ENCODE results near the gene HNMT. TPM values are rescaled to one million over a fixed set of nuclear protein-coding genes. Genes with fewer than 3 reads are reported as not detected.

The HNMT gene
- total RNA-seq, 4 donors from 2014 or later = 7.6 to 21.5 (median 8.8) TPM

DNA sequence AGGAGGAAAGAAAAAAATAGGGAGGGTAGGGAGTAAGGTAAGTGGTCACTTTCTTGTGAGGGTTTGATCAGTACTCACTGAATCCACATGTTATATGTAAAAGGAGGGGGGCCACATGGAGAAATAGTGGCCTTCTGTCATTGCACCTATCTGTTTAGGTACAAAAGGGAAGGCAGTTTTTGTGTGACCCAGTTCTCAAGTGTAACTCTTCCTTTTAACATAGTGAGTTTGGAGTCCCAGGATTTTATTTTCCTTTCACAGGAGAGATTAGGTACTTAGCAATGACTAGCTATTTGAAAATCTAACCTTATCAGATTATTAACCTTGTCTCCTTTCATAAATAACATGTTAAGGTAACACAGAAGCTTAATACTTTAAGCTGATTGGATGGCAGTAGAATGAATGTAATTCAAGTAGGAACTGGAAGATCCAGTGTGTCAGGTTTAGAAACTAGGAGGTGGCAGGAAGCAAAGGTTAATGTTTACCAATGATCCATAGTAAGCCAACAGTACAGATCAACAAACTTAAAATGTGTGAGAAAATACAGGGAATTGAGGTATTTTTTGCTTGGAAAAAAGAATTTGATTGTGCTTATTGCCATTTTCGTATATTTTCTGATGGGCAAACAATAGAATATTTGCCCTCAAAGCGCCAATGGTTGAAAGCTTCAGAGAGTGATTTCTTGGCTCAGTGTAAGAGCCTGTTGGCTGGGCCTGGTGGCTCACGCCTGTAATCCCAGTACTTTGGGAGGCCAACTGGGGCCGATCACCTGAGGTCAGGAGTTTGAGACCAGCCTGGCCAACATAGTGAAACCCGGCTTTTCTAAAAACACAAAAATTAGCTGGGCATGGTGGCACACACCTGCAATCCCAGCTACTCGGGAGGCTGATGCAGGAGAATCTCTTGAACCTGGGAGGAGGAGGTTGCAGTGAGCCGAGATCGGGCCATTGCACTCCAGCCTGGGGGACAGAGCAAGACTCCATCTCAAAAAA, 11.3 kb downstream of the HNMT start:
- ATAC-seq (no peak), DNase-seq (no peak)
- no peak for TF ChIP-seq POLR2A (IDR thresholded peaks at IDR 0.05)
- TF ChIP-seq, protein P1, sequence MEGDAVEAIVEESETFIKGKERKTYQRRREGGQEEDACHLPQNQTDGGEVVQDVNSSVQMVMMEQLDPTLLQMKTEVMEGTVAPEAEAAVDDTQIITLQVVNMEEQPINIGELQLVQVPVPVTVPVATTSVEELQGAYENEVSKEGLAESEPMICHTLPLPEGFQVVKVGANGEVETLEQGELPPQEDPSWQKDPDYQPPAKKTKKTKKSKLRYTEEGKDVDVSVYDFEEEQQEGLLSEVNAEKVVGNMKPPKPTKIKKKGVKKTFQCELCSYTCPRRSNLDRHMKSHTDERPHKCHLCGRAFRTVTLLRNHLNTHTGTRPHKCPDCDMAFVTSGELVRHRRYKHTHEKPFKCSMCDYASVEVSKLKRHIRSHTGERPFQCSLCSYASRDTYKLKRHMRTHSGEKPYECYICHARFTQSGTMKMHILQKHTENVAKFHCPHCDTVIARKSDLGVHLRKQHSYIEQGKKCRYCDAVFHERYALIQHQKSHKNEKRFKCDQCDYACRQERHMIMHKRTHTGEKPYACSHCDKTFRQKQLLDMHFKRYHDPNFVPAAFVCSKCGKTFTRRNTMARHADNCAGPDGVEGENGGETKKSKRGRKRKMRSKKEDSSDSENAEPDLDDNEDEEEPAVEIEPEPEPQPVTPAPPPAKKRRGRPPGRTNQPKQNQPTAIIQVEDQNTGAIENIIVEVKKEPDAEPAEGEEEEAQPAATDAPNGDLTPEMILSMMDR (IDR thresholded peaks at IDR 0.05 in 4 of 5, conservative IDR thresholded peaks at IDR 0.05 in 1 of 5) = no peak
- in situ Hi-C loops (cut with MboI; ENCODE audit: low sequenced_read_pairs in 4 of 4) (no loop called here), intact Hi-C loops (cut with DNase I; ENCODE audit: low total_unique reads) (no loop called here)
- Histone ChIP-seq H3K4me3 (no peak overlapping the region), H3K27ac (no peak overlapping the region), H3K9me3 (no peaks in the 10 kb centered on the region), H3K27me3 (no peaks in the 10 kb centered on the region), H3K4me1 (no peaks in the 10 kb centered on the region), H3K36me3 (no peaks in the 10 kb centered on the region)

DNA sequence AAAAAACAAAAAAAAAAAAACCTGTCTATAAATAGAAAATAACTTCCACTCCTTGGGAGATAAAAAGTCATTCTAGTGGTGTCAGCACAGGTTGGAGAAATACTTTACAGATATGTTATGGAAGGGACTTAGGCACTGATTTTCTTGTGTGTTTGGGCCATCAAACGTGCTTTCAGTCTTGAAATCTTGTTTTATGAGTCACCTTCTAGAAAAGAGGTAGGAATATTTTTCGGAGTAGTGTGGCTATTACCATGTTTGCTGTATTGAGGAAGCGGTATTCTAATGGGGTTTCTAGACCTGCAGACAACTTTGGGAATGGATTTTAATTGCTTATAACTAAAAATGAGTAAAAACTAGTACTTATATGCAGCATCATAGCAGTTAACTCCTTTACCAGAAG, 12.0 kb downstream of the HNMT start:
- DNase-seq = no peak
- in situ Hi-C loops (cut with MboI; ENCODE audit: low sequenced_read_pairs in 4 of 4) (no loop called here), intact Hi-C loops (cut with DNase I; ENCODE audit: low total_unique reads) (no loop called here)

DNA sequence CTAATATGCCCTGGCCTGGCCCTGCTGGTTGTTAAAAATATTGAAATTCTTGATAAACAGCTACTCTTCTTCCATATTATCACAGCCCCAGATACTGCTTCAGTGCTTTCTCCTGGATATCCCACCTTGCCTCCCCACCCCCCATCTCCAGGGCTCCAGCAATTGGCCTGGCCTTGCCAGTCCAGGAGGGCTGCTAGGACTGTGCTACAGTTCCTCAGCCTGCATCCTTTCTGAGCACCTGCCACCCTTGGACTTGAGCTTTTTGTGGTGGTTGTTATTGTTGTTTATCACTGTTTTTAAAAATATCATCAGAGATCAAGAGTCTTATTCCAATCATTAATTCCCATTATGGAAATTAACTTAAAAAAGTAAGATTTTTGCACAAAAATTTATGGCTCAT, 13.5 kb downstream of the HNMT start:
- DNase-seq (no peak), ATAC-seq (no peak)
- H3K27me3 ChIP-seq = no peaks in the 10 kb centered on the region
- H3K36me3 ChIP-seq = no peaks in the 10 kb centered on the region
- intact Hi-C loops (cut with DNase I; ENCODE audit: low total_unique reads) (no loop called here), in situ Hi-C loops (cut with MboI; ENCODE audit: low sequenced_read_pairs in 4 of 4) (no loop called here)
- H3K4me1 ChIP-seq = no peaks in the 10 kb centered on the region
- no peak overlapping the region for H3K4me3 ChIP-seq
- no peak overlapping the region for H3K27ac ChIP-seq
- no peaks in the 10 kb centered on the region for H3K9me3 ChIP-seq
- TF ChIP-seq, protein P1 (IDR thresholded peaks at IDR 0.05 in 4 of 5, conservative IDR thresholded peaks at IDR 0.05 in 1 of 5) = no peak
- TF ChIP-seq POLR2A (IDR thresholded peaks at IDR 0.05) = no peak

More for the DNA sequence above, 12.0 kb downstream of the HNMT start:
- ATAC-seq = no peak
- Histone ChIP-seq H3K4me1 (no peaks in the 10 kb centered on the region), H3K27me3 (no peaks in the 10 kb centered on the region), H3K4me3 (no peak overlapping the region), H3K27ac (no peak overlapping the region), H3K9me3 (no peaks in the 10 kb centered on the region), H3K36me3 (no peaks in the 10 kb centered on the region)
- TF ChIP-seq, protein P1 (IDR thresholded peaks at IDR 0.05 in 4 of 5, conservative IDR thresholded peaks at IDR 0.05 in 1 of 5) = no peak
- TF ChIP-seq POLR2A (IDR thresholded peaks at IDR 0.05) = no peak

DNA sequence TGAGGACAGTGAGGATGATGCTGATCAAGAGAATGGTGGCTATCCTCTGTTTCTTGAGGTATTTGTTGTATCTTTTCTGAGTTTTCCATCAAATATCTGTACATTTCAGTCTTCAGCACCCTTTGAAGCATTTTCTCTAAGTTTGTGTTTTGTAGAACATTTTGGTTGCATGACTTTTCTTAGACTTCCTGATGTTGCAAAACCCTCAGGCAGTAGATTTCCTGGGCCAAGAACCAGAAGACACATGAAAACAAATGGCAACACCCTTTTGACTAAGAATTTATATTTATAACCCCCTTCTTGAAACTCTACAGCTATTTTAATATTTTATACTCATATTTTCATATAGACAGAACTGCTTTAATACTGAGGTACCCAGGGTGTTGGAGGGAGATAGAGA, 16.2 kb downstream of the HNMT start:
- intact Hi-C loops (cut with DNase I; ENCODE audit: low total_unique reads) (no loop called here), in situ Hi-C loops (cut with MboI; ENCODE audit: low sequenced_read_pairs in 4 of 4) (no loop called here)
- Histone ChIP-seq H3K27me3 (no peaks in the 10 kb centered on the region), H3K27ac (no peak overlapping the region), H3K36me3 (no peaks in the 10 kb centered on the region), H3K4me3 (no peak overlapping the region), H3K9me3 (no peaks in the 10 kb centered on the region), H3K4me1 (no peaks in the 10 kb centered on the region)
- DNase-seq = no peak
- TF ChIP-seq POLR2A (IDR thresholded peaks at IDR 0.05) = no peak
- TF ChIP-seq, protein P1 (IDR thresholded peaks at IDR 0.05 in 4 of 5, conservative IDR thresholded peaks at IDR 0.05 in 1 of 5) = no peak
- ATAC-seq = no peak

All from gastrocnemius medialis (tissue), 4 donors.